Measurements from ENCODE around the gene TUNAR. TPM values are rescaled to one million over a fixed set of nuclear protein-coding genes. Genes with fewer than 3 reads are reported as not detected.

TUNAR gene
- polyA plus RNA-seq, 1 donor from 2014 or later: 33.2 TPM

DNA sequence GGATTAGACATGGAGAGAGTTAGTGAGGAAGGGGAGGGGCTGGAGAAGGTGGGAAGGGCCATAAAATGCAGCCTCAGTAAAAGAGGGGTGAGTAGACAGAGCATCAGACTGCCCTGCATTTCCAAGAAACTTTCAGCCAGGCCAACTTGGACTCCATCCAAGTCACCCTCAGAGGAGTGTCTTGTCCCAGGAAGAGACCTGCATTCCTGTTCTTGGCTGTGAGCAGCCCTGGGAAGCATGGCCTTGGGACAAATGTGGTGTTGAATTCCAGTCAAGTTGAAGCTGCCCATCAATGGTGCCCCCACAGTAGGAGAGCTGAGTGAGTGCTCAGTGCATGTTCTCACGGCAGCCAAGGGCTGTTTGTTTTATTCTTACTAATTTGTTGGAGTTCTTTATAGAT lies 35.0 kb upstream of the TUNAR start:
- Histone ChIP-seq H3K9ac (ENCODE audit: low read length) (no peak overlapping the region), H3K4me2 (ENCODE audit: low read length) (no peak overlapping the region), H3K36me3 (ENCODE audit: insufficient read depth, low read length) (no peaks in the 10 kb centered on the region), H3K27me3 (ENCODE audit: insufficient read depth, low read depth, low read length) (no peaks in the 10 kb centered on the region), H3K4me3 (ENCODE audit: low read length) (no peak overlapping the region), H2AFZ (ENCODE audit: low read depth, low read length) (no peak overlapping the region), H3K9me2 (ENCODE audit: insufficient read depth, low read length) (no peaks in the 10 kb centered on the region), H3K27ac (ENCODE audit: low read length) (no peak overlapping the region), H4K20me1 (ENCODE audit: insufficient read depth) (no peaks in the 10 kb centered on the region), H3K79me2 (replicated peaks; ENCODE audit: insufficient read depth, low read length) (no peaks in the 10 kb centered on the region), H3F3A (ENCODE audit: insufficient read depth, low read length, poor library complexity, severe bottlenecking) (no peaks in the 10 kb centered on the region), H3K9me3 (ENCODE audit: low read length) (no peaks in the 10 kb centered on the region)
- TF ChIP-seq RAD21 (conservative IDR thresholded peaks at IDR 0.05) (no peak), POLR2AphosphoS5 (IDR thresholded peaks at IDR 0.05) (no peak), EP300 (conservative IDR thresholded peaks at IDR 0.05; ENCODE audit: poor library complexity, severe bottlenecking) (no peak), EZH2 (IDR thresholded peaks at IDR 0.05; ENCODE audit: borderline replicate concordance, insufficient read depth, low read length, poor library complexity, severe bottlenecking) (no peak), MXI1 (conservative IDR thresholded peaks at IDR 0.05; ENCODE audit: poor library complexity, severe bottlenecking) (no peak), SMC3 (conservative IDR thresholded peaks at IDR 0.05; ENCODE audit: poor library complexity) (no peak), TAF1 (IDR thresholded peaks at IDR 0.05; ENCODE audit: low read depth) (no peak)
- TF ChIP-seq, protein P1, sequence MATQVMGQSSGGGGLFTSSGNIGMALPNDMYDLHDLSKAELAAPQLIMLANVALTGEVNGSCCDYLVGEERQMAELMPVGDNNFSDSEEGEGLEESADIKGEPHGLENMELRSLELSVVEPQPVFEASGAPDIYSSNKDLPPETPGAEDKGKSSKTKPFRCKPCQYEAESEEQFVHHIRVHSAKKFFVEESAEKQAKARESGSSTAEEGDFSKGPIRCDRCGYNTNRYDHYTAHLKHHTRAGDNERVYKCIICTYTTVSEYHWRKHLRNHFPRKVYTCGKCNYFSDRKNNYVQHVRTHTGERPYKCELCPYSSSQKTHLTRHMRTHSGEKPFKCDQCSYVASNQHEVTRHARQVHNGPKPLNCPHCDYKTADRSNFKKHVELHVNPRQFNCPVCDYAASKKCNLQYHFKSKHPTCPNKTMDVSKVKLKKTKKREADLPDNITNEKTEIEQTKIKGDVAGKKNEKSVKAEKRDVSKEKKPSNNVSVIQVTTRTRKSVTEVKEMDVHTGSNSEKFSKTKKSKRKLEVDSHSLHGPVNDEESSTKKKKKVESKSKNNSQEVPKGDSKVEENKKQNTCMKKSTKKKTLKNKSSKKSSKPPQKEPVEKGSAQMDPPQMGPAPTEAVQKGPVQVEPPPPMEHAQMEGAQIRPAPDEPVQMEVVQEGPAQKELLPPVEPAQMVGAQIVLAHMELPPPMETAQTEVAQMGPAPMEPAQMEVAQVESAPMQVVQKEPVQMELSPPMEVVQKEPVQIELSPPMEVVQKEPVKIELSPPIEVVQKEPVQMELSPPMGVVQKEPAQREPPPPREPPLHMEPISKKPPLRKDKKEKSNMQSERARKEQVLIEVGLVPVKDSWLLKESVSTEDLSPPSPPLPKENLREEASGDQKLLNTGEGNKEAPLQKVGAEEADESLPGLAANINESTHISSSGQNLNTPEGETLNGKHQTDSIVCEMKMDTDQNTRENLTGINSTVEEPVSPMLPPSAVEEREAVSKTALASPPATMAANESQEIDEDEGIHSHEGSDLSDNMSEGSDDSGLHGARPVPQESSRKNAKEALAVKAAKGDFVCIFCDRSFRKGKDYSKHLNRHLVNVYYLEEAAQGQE (IDR thresholded peaks at IDR 0.05; ENCODE audit: borderline replicate concordance): no peak
- TF ChIP-seq, protein P2, sequence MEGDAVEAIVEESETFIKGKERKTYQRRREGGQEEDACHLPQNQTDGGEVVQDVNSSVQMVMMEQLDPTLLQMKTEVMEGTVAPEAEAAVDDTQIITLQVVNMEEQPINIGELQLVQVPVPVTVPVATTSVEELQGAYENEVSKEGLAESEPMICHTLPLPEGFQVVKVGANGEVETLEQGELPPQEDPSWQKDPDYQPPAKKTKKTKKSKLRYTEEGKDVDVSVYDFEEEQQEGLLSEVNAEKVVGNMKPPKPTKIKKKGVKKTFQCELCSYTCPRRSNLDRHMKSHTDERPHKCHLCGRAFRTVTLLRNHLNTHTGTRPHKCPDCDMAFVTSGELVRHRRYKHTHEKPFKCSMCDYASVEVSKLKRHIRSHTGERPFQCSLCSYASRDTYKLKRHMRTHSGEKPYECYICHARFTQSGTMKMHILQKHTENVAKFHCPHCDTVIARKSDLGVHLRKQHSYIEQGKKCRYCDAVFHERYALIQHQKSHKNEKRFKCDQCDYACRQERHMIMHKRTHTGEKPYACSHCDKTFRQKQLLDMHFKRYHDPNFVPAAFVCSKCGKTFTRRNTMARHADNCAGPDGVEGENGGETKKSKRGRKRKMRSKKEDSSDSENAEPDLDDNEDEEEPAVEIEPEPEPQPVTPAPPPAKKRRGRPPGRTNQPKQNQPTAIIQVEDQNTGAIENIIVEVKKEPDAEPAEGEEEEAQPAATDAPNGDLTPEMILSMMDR (IDR thresholded peaks at IDR 0.05; ENCODE audit: poor library complexity, severe bottlenecking): no peak

DNA sequence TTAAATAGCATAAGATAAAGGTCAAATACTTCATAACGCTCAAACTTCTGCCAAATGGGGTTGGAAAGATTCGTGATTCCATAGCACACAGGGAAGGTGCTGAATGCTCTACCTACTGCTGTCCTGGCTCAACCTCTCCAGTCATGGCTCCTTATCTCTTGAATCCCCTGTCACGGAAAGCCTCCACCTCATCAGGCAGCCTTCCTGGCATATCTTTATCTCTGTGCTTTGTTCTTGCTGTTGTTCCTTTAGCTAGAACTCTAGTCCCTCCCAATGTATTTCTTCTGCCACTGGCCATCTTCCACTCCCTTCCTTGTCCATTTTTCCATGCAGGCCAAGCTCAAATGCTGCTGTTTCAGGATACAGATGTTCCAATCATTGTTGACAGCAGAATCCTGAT lies 26.9 kb upstream of the TUNAR start:
- Histone ChIP-seq H3K79me2 (replicated peaks; ENCODE audit: insufficient read depth, low read length) (no peaks in the 10 kb centered on the region), H3K27me3 (ENCODE audit: insufficient read depth, low read depth, low read length) (no peaks in the 10 kb centered on the region), H3K27ac (ENCODE audit: low read length) (no peak overlapping the region), H3K9me2 (ENCODE audit: insufficient read depth, low read length) (no peaks in the 10 kb centered on the region), H2AFZ (ENCODE audit: low read depth, low read length) (no peak overlapping the region), H3F3A (ENCODE audit: insufficient read depth, low read length, poor library complexity, severe bottlenecking) (no peaks in the 10 kb centered on the region), H3K36me3 (ENCODE audit: insufficient read depth, low read length) (no peaks in the 10 kb centered on the region), H3K4me3 (ENCODE audit: low read length) (no peak overlapping the region), H3K9me3 (ENCODE audit: low read length) (no peaks in the 10 kb centered on the region), H3K4me2 (ENCODE audit: low read length) (no peak overlapping the region), H4K20me1 (ENCODE audit: insufficient read depth) (no peaks in the 10 kb centered on the region), H3K9ac (ENCODE audit: low read length) (no peak overlapping the region)
- TF ChIP-seq, protein P1 (IDR thresholded peaks at IDR 0.05; ENCODE audit: borderline replicate concordance): no peak
- TF ChIP-seq POLR2AphosphoS5 (IDR thresholded peaks at IDR 0.05) (no peak), SMC3 (conservative IDR thresholded peaks at IDR 0.05; ENCODE audit: poor library complexity) (no peak), MXI1 (conservative IDR thresholded peaks at IDR 0.05; ENCODE audit: poor library complexity, severe bottlenecking) (no peak), TAF1 (IDR thresholded peaks at IDR 0.05; ENCODE audit: low read depth) (no peak), RAD21 (conservative IDR thresholded peaks at IDR 0.05) (no peak), EP300 (conservative IDR thresholded peaks at IDR 0.05; ENCODE audit: poor library complexity, severe bottlenecking) (no peak), EZH2 (IDR thresholded peaks at IDR 0.05; ENCODE audit: borderline replicate concordance, insufficient read depth, low read length, poor library complexity, severe bottlenecking) (no peak)
- TF ChIP-seq, protein P2 (IDR thresholded peaks at IDR 0.05; ENCODE audit: poor library complexity, severe bottlenecking): no peak
